ENCODE results near the gene CCDC8. TPM values are rescaled to one million over a fixed set of nuclear protein-coding genes. Genes with fewer than 3 reads are reported as not detected.
"Not testable (repeated sequence)": the region's sequence is repeated elsewhere in the genome, so short reads cannot be mapped to it uniquely, and the experiment has no call there.

Gene CCDC8
- total RNA-seq, 4 donors from 2014 or later = 4.5 to 11.6 (median 4.9) TPM

GRCh38 chr19:46420056-46420455 lies 6.7 kb upstream of the CCDC8 start:
- WGBS = 80% methylated on average over 7 of the region's 7 CpGs
- no peak overlapping the region for H3K4me3 ChIP-seq
- TF ChIP-seq EP300 (IDR thresholded peaks at IDR 0.05) (no peak), CTCF (IDR thresholded peaks at IDR 0.05) (no peak), POLR2A (IDR thresholded peaks at IDR 0.05; ENCODE audit: low read depth) (no peak), POLR2AphosphoS5 (IDR thresholded peaks at IDR 0.05) (no peak)
- DNase-seq (ENCODE audit: extremely low spot score) = no peak
- peaks cover 0 to 29% (median 0%) of the 10 kb centered on the region in 4 donors for H3K27me3 ChIP-seq
- intact Hi-C loops (cut with DNase I) = no loop called here
- no peaks in the 10 kb centered on the region for H3K36me3 ChIP-seq
- H3K9me3 ChIP-seq = no peaks in the 10 kb centered on the region
- no peak overlapping the region for H3K27ac ChIP-seq (replicated peaks in 1 of 4)
- peaks cover 0 to 15% (median 13%) of the 10 kb centered on the region in 4 donors for H3K4me1 ChIP-seq

GRCh38 chr19:46415804-46416709 lies 2.7 kb upstream of the CCDC8 start:
- Histone ChIP-seq H3K4me1 (peaks cover 12 to 46% (median 42%) of the 10 kb centered on the region in 4 donors), H3K27me3 (peaks cover 0 to 59% (median 14%) of the 10 kb centered on the region in 4 donors), H3K27ac (replicated peaks in 1 of 4) (peak overlapping the region; percentile 21 to 66 (median 46)), H3K4me3 (peak overlapping the region; percentile 42 to 55 (median 46))
- H3K36me3 ChIP-seq; DNase-seq (ENCODE audit: extremely low spot score); H3K9me3 ChIP-seq; intact Hi-C loops (cut with DNase I): not testable (repeated sequence)
- 23% methylated on average over 52 of the region's 53 CpGs for WGBS

GRCh38 chr19:46414899-46415298 lies 1.5 kb upstream of the CCDC8 start:
- peaks cover 14 to 58% (median 49%) of the 10 kb centered on the region in 4 donors for H3K4me1 ChIP-seq
- H3K4me3 ChIP-seq; DNase-seq (ENCODE audit: extremely low spot score); intact Hi-C loops (cut with DNase I); H3K27ac ChIP-seq (replicated peaks in 1 of 4); H3K9me3 ChIP-seq; H3K36me3 ChIP-seq: not testable (repeated sequence)
- peaks cover 0 to 70% (median 17%) of the 10 kb centered on the region in 4 donors for H3K27me3 ChIP-seq
- WGBS = 96% methylated on average over 21 of the region's 22 CpGs

GRCh38 chr19:46412650-46413261 lies 608 bp downstream of the CCDC8 start:
- TF ChIP-seq CTCF (IDR thresholded peaks at IDR 0.05) = no peak
- TF ChIP-seq EP300 (IDR thresholded peaks at IDR 0.05) = no peak
- TF ChIP-seq POLR2A (IDR thresholded peaks at IDR 0.05; ENCODE audit: low read depth) = no peak
- TF ChIP-seq POLR2AphosphoS5 (IDR thresholded peaks at IDR 0.05) = no peak
- H3K27ac ChIP-seq (replicated peaks in 1 of 4) = peak overlapping the region; percentile 38 to 73 (median 58)
- H3K27me3 ChIP-seq = peaks cover 0 to 89% (median 22%) of the 10 kb centered on the region in 4 donors
- 16% methylated on average over 14 of the region's 29 CpGs for WGBS
- peaks cover 18 to 76% (median 67%) of the 10 kb centered on the region in 4 donors for H3K4me1 ChIP-seq
- intact Hi-C loops (cut with DNase I) = no loop called here
- no peaks in the 10 kb centered on the region for H3K9me3 ChIP-seq
- H3K36me3 ChIP-seq = no peaks in the 10 kb centered on the region
- no peak for DNase-seq (ENCODE audit: extremely low spot score)
- peak overlapping the region; percentile 48 to 58 (median 52) for H3K4me3 ChIP-seq

- TF ChIP-seq CTCF (IDR thresholded peaks at IDR 0.05) (no peak), POLR2AphosphoS5 (IDR thresholded peaks at IDR 0.05) (no peak), EP300 (IDR thresholded peaks at IDR 0.05) (no peak), POLR2A (IDR thresholded peaks at IDR 0.05; ENCODE audit: low read depth) (no peak)
- Histone ChIP-seq H3K27ac (replicated peaks in 1 of 4) (peak overlapping the region; percentile 38 to 73 (median 58)), H3K9me3 (no peaks in the 10 kb centered on the region), H3K4me1 (peaks cover 18 to 81% (median 71%) of the 10 kb centered on the region in 4 donors), H3K27me3 (peaks cover 0 to 95% (median 23%) of the 10 kb centered on the region in 4 donors), H3K36me3 (no peaks in the 10 kb centered on the region), H3K4me3 (peak overlapping the region; percentile 48 to 58 (median 52))
- intact Hi-C loops (cut with DNase I) = no loop called here
- DNase-seq (ENCODE audit: extremely low spot score) = no peak
- WGBS = 51% methylated on average over 43 of the region's 54 CpGs
Measured at GRCh38 chr19:46411925-46412649, 1.3 kb downstream of the CCDC8 start.
